HepG2 (cell line): Measurements from ENCODE around the gene SUOX. TPM values are rescaled to one million over a fixed set of nuclear protein-coding genes. Genes with fewer than 3 reads are reported as not detected.

Experiments
- ATAC-seq: fragments of 200-7000 bp; cut with Tn5 transposase; 3 replicates; pipeline ENCODE4 v1.9.1; 2020; ENCODE audit warnings: mild to moderate bottlenecking, moderate library complexity
- BruUV-seq: library from RNA; stranded (reverse); fragments of 400-500 nt; replicated peaks from 2 replicates; lab custom pipeline; 2021; lab: Mats Ljungman, UMichigan
- CTCF ChIA-PET: fragments of 300-600 bp; formaldehyde crosslinking; extraction: SDS; loops from one replicate; lab custom pipeline; 2021; ENCODE audit warnings: low total read pairs, inconsistent platforms, low intra/inter-chr PET ratio; lab: Yijun Ruan, JAX
- POLR2A ChIA-PET: fragments of 350-600 bp; sonication (Branson Sonifier 250); formaldehyde crosslinking; loops from one replicate; lab custom pipeline; 2020; ENCODE audit warnings: antibody characterized with exemption, inconsistent platforms; lab: Yijun Ruan, JAX
- DNase-seq: peaks from one replicate; pipeline ENCODE4 v3.0.0-alpha.2; 2015; ENCODE audit warnings: low spot score
- FAIRE-seq: peaks from 3 replicates; lab custom pipeline; 2011; peaks lifted over from hg19 to GRCh38; lab: Jason Lieb, UNC
- H2AFZ ChIP-seq: one replicate; pipeline ENCODE4 v1.6.1; 2011; ENCODE audit warnings: low read length, inconsistent platforms
- H3K27ac ChIP-seq: fragments of 300-600 bp; 3 replicates; pipeline ENCODE4 v1.8.0; 2011; ENCODE audit warnings: mixed run types, mild to moderate bottlenecking, mixed read lengths, low read length, inconsistent platforms; ENCODE audit not compliant: insufficient read depth; ENCODE audit errors: extremely low read length
- H3K27me3 ChIP-seq, 2 experiments: fragments of 200-600 bp in 1 of 2; 2 replicates in 1 of 2; 3 replicates in 1 of 2; pipeline versions ENCODE4 v1.6.0 to v1.8.0; 2011; ENCODE audit warnings: low read length in 2 of 2, mild to moderate bottlenecking in 2 of 2, moderate library complexity in 2 of 2, inconsistent platforms in 1 of 2; ENCODE audit not compliant: insufficient read depth in 2 of 2, control insufficient read depth in 1 of 2
- H3K36me3 ChIP-seq, 2 experiments: fragments of 200-600 bp in 1 of 2; replicated peaks in 1 of 2; 2 replicates in 1 of 2; 3 replicates in 1 of 2; pipeline versions ENCODE4 v1.5.1 to v1.8.0; 2011; ENCODE audit warnings: low read length in 2 of 2, inconsistent platforms in 1 of 2; ENCODE audit not compliant: insufficient read depth in 2 of 2, control insufficient read depth in 1 of 2
- H3K4me1 ChIP-seq: 2 replicates; pipeline ENCODE4 v1.5.1; 2012; ENCODE audit warnings: low read length, inconsistent platforms; ENCODE audit not compliant: insufficient read depth
- H3K4me2 ChIP-seq: 2 replicates; pipeline ENCODE4 v1.6.0; 2011; ENCODE audit warnings: low read depth, low read length, inconsistent platforms
- H3K4me3 ChIP-seq, 3 experiments: fragments of 200-600 bp in 1 of 3; sonication (generic), shearing (Covaris generic) in 1 of 3; replicated peaks in 1 of 3; 2 replicates each; pipeline ENCODE4 v1.5.1; 2011 to 2016; ENCODE audit warnings: low read length in 3 of 3, inconsistent platforms in 2 of 3, low read depth in 2 of 3, mild to moderate bottlenecking in 2 of 3, control low read depth in 1 of 3, mixed read lengths in 1 of 3; ENCODE audit not compliant: insufficient read depth in 1 of 3
- H3K79me2 ChIP-seq: one replicate; pipeline ENCODE4 v1.6.1; 2011; ENCODE audit warnings: low read length, inconsistent platforms; ENCODE audit not compliant: insufficient read depth
- H3K9ac ChIP-seq: 2 replicates; pipeline ENCODE4 v1.6.0; 2011; ENCODE audit warnings: mild to moderate bottlenecking, low read depth, low read length, inconsistent platforms; ENCODE audit not compliant: insufficient read depth
- H3K9me3 ChIP-seq: 2 replicates; pipeline ENCODE4 v1.5.1; 2012; ENCODE audit warnings: mild to moderate bottlenecking, low read length
- H4K20me1 ChIP-seq: 2 replicates; pipeline ENCODE4 v1.6.0; 2011; ENCODE audit warnings: inconsistent platforms, mild to moderate bottlenecking, low read length, moderate library complexity; ENCODE audit not compliant: insufficient read depth
- EHMT2 ChIP-seq: fragments of 200-600 bp; sonication (generic); IDR thresholded peaks from 2 replicates; pipeline ENCODE4 v1.7.0; 2017; ENCODE audit warnings: antibody characterized with exemption, low read depth, low read length, borderline replicate concordance
- FOSL2 ChIP-seq: sonication (generic); formaldehyde crosslinking; IDR thresholded peaks from 2 replicates; pipeline ENCODE4 v1.4.0; 2020; ENCODE audit warnings: missing genetic modification reagents
- HOXA3 ChIP-seq: sonication (generic); formaldehyde crosslinking; IDR thresholded peaks from 2 replicates; pipeline ENCODE4 v1.5.0; 2020; ENCODE audit warnings: missing genetic modification reagents
- JUND ChIP-seq: sonication (generic); formaldehyde crosslinking; IDR thresholded peaks from 2 replicates; pipeline ENCODE4 v1.8.0; 2022; ENCODE audit warnings: mild to moderate bottlenecking, missing genetic modification reagents
- RFX5 ChIP-seq: IDR thresholded peaks from 2 replicates; pipeline ENCODE4 v1.6.1; 2011; ENCODE audit warnings: low read depth, low read length, improper control_type of control experiment
- SMC3 ChIP-seq: IDR thresholded peaks from 2 replicates; pipeline ENCODE4 v1.6.1; 2011; ENCODE audit warnings: low read length, improper control_type of control experiment
- STAG1 ChIP-seq: sonication (generic); formaldehyde crosslinking; IDR thresholded peaks from 2 replicates; pipeline ENCODE4 v1.4.0; 2020; ENCODE audit warnings: missing genetic modification reagents
- TCF7 ChIP-seq: sonication (generic); IDR thresholded peaks from 2 replicates; pipeline ENCODE4 v1.6.1; 2016; ENCODE audit warnings: antibody characterized with exemption, low read depth
- XRCC5 ChIP-seq: fragments of 200-400 bp; formaldehyde crosslinking; optimal IDR thresholded peaks from 2 replicates; pipeline ENCODE3; 2017; ENCODE audit warnings: mild to moderate bottlenecking, low read length
- ZNF564 ChIP-seq: sonication (generic); formaldehyde crosslinking; IDR thresholded peaks from 2 replicates; pipeline ENCODE4 v1.8.1; 2023; ENCODE audit warnings: mild to moderate bottlenecking, missing genetic modification reagents
- WGBS: methylation state at CpG from one replicate; pipeline ENCODE4 v1.1.6; 2017; ENCODE audit warnings: low lambda C conversion rate; 5-methylcytosine and 5-hydroxymethylcytosine counted together
- in situ Hi-C: cut with HindIII; loops from 2 replicates; pipeline ENCODE4 v1.10.0; 2017; ENCODE audit warnings: low pct_unique_long_range_greater_than_20kb; ENCODE audit not compliant: extremely low pct_ligation_motif_present
- intact Hi-C: fragments of 100-400 bp; cut with micrococcal nuclease; formaldehyde crosslinking; loops from one replicate; pipeline ENCODE4 v1.10.0; 2022; ENCODE audit not compliant: unreplicated experiment
- polyA plus RNA-seq, 8 experiments: library from polyadenylated mRNA; depleted of rRNA in 3 of 8; stranded (reverse) in 7 of 8; unstranded in 1 of 8; fragments of >200 nt; fragmentation: Illumina TruSeq in 4 of 8; extraction: Trizol in 4 of 8; gene quantifications; 2 replicates each; pipeline versions ENCODE4 v1.2.1 to v1.2.3, GENCODE V29; 2011 to 2016; ENCODE audit warnings: low read depth in 4 of 8, missing spikeins in 1 of 8, mixed read lengths in 1 of 8; ENCODE audit not compliant: insufficient read depth in 1 of 8
- total RNA-seq, 5 experiments: library from RNA; depleted of rRNA; stranded (reverse); fragments of >200 nt; fragmentation: Illumina TruSeq; extraction: Trizol; gene quantifications; 2 replicates each; pipeline ENCODE4 v1.2.3, GENCODE V29; 2016; ENCODE audit warnings: low read depth in 1 of 5
- TF ChIP-seq, protein P1 (sequence below): sonication (generic); formaldehyde crosslinking; IDR thresholded peaks from 2 replicates; pipeline ENCODE4 v1.4.0; 2020; ENCODE audit warnings: missing genetic modification reagents
- TF ChIP-seq, protein P2 (sequence below): sonication (generic); formaldehyde crosslinking; IDR thresholded peaks from 2 replicates; pipeline ENCODE4 v1.5.0; 2020; ENCODE audit warnings: mild to moderate bottlenecking, missing genetic modification reagents, moderate library complexity

The SUOX gene
- total and polyA plus RNA-seq, 2 of the 13 experiments (the other 11 are each of a cell fraction or from before 2014, with no cell fraction given) = 23.9 to 25.9 TPM

DNA sequence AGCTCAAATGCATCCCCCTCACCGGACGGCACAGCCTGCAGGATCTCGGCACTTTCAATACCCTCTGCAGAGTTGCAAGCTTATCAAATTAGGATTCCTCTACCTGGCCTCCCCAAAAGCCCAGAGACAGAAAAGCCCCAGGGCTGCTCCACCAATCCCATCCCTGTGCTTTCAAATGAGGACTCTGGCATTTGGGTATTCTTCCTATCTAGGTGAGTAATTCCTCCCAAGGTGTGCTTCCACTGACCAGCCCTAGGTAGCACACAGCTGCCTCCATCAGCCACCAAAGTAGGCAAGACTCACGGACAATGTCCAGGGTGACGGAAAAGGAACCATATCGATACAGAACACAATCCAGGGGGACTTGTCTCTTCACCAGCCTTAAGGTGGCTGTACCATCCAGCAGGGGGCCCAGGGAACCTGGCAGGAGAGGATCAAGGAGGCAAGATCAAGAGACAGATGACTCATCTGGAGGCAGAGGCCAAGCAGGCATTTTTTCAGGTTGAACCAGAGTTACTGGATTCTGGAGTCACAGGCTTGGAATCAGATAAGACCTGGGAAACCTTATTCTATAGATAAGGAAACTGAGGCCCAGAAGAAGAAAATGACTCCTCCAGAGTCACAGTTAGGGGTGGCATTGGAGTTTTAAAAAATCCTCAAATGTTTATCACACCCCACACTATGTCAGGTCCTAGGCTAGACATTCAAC, 41.1 kb upstream of the SUOX start:
- intact Hi-C loops (no loop called here), in situ Hi-C loops (no loop called here)
- BruUV-seq = no TSS peak
- H3K4me1 ChIP-seq = peaks cover 12% of the 10 kb centered on the region
- H3K4me2 ChIP-seq = no peak overlapping the region
- DNase-seq (peak; percentile 48), ATAC-seq (peak; percentile 78)
- no peak overlapping the region for H3K9ac ChIP-seq
- no peak overlapping the region for H3K4me3 ChIP-seq
- no peaks in the 10 kb centered on the region for H3K27me3 ChIP-seq
- CTCF ChIA-PET = interaction anchor here (0.7 to 1.5 kb wide), 4 partner anchors 18 to 86 kb away, joined by 3 to 6 read pairs (median 4); partner anchors contain the start of genes RAB5B and RPS26
- no peak overlapping the region for H3K27ac ChIP-seq
- no peak overlapping the region for H2AFZ ChIP-seq
- TF ChIP-seq RFX5 (0 out of 2 replicates have a peak, but pooled peaks have one; percentile 27), FOSL2 (peak; percentile 93), STAG1 (peak; percentile 31), JUND (peak; percentile 53; the same call in 1 of the 2 replicates), SMC3 (peak; percentile 49; the same call in 1 of the 2 replicates), TCF7 (0 out of 2 replicates have a peak, but pooled peaks have one; percentile 10), ZNF564 (no peak), XRCC5 (peak; percentile 42), EHMT2 (no peak), HOXA3 (CRISPR knock-in tag) (no peak)
- TF ChIP-seq, protein P1, sequence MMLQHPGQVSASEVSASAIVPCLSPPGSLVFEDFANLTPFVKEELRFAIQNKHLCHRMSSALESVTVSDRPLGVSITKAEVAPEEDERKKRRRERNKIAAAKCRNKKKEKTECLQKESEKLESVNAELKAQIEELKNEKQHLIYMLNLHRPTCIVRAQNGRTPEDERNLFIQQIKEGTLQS = peak; percentile 57
- TF ChIP-seq, protein P2, sequence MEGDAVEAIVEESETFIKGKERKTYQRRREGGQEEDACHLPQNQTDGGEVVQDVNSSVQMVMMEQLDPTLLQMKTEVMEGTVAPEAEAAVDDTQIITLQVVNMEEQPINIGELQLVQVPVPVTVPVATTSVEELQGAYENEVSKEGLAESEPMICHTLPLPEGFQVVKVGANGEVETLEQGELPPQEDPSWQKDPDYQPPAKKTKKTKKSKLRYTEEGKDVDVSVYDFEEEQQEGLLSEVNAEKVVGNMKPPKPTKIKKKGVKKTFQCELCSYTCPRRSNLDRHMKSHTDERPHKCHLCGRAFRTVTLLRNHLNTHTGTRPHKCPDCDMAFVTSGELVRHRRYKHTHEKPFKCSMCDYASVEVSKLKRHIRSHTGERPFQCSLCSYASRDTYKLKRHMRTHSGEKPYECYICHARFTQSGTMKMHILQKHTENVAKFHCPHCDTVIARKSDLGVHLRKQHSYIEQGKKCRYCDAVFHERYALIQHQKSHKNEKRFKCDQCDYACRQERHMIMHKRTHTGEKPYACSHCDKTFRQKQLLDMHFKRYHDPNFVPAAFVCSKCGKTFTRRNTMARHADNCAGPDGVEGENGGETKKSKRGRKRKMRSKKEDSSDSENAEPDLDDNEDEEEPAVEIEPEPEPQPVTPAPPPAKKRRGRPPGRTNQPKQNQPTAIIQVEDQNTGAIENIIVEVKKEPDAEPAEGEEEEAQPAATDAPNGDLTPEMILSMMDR (CRISPR knock-in tag) = peak; percentile 44; the same call in 1 of the 2 replicates
- TF ChIP-seq, all 625 proteins: peak for 9
- Histone ChIP-seq H3K36me3 (no peaks in the 10 kb centered on the region), H4K20me1 (no peaks in the 10 kb centered on the region), H3K79me2 (no peaks in the 10 kb centered on the region), H3K9me3 (no peaks in the 10 kb centered on the region)
- no peak for FAIRE-seq
- POLR2A ChIA-PET = interaction anchor here (4.9 kb wide), 1 partner anchor 18 kb away, joined by 23 read pairs; the partner anchor contains the start of gene RAB5B
- WGBS = 78% methylated on average over 5 of the region's 6 CpGs
